OCI-M1 (cell line): ENCODE measurements around the gene SATL1.
A peak's percentile ranks its signal among the peaks of the same experiment; 100 is the strongest.
"Not testable (repeated sequence)": the region's sequence is repeated elsewhere in the genome, so short reads cannot be mapped to it uniquely, and the experiment has no call there.

Experiments used
- DNase-seq: peaks from one replicate; lab custom pipeline; 2025; lab: John Stamatoyannopoulos, UW

The SATL1 gene

DNA sequence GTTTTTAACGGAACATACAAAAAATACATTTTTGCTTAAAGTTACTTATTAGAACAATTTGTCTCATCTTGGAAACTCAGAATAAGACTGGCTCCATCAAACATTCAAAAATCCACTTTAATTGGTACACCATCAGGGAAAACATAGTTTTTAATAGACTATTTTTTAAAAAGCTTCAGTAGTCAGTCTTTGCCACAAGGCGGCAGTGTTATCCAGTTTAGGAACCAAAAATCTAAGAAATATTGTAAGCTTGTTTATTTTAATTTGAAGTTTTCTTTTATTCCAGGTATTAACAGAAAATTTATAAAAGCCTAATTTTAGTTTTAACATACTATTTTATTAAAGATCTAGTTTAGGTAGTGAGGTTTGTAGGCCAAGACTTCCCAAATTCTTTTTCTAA, 132.2 kb downstream of the SATL1 start:
- DNase-seq, result peak; percentile 40

DNA sequence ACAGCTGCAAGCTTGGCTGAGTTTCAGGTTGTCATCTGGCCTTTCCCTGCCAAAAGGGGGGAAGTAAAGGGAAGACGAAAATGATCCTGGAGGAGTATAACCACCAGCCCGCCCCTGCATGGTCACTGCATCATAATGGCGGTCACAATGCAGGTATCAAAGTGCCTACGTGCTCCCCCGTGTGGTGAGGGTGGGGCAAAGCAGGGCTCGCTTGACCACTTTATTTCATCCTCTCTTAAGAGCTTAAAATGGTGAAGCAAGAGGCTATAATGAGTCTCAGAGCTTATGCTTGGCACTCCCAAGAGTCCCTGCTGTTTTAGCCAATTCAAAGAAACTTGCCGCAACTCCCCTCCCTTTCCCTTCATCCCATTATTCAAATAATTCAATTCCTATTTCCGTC, 134.3 kb downstream of the SATL1 start:
- peak; percentile 71 for DNase-seq

DNA sequence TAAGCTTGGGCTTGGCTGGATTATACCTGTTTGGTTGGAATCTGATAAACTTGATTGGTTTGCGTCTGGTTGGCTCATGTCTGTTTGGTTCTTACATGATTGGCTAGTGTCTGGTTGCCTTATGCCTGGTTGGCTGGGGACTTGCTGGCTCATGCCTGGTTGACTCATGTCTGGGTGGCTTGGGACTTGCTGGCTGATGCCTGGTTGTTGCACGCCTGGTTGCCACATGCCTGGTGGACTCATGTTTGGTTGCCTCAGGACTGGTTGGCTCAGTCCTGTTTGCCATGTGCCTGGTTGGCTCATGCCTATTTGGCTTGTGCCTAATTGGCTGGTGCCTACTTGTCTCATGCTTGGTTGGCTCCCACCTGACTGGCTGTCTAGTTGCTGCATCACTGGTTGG, 135.4 kb downstream of the SATL1 start:
- DNase-seq, result no peak

DNA sequence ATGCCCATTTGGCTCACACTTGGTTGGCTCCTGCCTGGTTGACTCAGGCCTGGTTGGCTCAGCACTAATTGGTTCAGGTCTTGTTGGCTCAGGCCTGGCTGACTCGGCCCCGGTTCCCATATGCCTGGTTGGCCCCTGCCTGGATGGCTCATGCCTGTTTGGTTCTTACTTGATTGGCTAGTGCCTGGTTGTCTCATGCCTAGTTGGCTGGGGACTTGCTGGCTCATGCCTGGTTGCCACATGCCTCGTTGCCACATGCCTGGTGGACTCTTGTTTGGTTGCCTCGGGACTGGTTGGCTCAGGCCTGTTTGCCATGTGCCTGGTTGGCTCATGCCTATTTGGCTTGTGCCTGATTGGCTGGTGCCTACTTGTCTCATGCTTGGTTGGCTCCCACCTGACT, 136.2 kb downstream of the SATL1 start:
- DNase-seq, result no peak

DNA sequence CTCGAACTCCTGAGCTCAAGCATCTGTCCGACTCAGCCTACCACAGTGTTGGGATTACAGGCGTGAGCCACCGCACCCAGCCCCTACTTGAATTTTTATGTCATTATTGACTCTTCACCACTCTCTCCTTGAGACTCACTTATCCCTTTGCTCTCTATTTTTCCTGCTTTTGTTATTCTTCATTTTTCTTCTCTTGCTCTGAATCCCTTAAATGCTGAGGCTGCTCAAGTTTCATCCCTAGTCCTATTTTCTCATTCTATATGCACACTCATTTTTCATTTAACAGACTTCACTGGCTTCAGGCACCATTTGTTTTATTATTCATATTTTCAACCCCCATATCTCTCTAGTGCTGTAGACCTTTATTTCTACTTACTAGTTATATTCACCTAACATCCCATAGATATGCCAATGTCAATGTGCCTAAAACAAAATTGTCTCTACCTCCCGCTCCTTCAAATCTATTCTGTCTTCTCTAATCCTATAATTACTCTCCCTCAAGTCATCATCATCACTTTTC, 154.2 kb downstream of the SATL1 start:
- DNase-seq, result no peak

DNA sequence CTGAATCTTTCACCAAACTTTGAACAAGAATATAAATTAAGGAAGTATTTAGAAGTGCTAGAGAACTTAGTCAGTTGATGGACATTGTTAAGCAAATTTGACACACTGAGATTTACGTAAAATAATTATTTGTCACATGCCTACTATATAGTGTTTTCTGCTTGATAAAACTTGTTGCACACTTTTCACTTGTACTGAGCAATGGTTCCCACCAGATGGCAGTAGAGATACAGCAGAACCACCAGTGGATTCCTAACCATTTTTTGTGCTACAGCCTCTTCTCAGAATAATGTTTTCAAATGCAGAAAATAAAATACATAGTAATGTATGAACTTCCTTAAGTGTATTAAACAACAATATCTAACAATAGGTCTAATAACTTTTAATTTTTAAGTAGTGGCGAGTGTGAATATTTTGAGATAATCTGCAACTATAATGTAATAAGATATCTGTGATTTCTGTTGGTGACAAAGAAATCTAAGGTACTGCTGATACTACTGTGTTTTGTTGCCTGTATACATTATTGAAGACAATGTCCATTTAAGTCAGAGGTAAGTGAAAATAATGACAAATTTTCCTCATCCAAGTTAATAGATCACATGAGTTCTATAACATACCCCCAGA, 158.7 kb downstream of the SATL1 start:
- peak; percentile 53 for DNase-seq

DNA sequence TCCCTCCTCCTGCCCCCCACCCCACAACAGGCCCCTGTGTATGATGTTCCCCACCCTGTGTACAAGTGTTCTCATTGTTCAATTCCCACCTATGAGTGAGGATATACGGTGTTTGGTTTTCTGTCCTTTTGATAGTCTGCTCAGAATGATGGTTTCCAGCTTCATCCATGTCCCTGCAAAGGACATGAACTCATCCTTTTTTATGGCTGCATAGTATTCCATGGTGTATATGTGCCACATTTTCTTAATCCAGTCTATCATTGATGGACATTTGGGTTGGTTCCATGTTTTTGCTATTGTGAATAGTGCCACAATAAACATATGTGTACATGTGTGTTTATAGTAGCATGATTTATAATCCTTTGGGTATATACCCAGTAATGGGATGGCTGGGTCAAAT, 166.3 kb downstream of the SATL1 start:
- not testable (repeated sequence) for DNase-seq

DNA sequence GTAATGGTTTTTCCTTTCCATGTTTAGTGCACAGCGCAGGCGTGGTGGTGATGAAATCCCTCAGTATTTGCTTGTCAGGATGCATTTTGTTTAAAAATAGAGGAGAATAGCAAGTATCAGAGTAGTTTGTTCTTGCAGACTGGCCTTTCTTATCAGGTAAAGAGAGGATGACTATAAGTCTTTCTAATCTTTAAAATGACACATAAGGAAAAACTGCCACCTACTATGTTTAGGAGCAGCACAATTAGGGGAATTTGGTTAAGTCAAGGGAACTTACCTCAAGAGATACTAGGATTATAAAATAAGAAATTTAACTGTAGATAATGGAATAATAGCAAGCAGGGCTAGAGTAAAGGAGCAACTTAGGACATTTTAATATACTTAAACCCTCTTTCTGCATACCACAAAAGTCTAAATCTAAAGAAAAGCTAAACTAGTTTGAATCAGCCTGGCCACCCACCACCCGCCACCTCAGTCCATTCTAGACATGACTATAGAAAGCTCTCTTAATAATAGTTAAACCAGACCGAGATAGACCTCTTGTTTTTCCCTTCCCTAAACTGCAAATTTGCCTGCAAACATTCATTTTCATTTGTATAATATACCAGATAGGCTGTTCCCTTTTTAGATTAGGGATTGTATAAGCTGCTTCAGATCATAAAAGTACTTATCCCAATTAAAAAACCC, 177.9 kb downstream of the SATL1 start:
- peak; percentile 1 for DNase-seq

DNA sequence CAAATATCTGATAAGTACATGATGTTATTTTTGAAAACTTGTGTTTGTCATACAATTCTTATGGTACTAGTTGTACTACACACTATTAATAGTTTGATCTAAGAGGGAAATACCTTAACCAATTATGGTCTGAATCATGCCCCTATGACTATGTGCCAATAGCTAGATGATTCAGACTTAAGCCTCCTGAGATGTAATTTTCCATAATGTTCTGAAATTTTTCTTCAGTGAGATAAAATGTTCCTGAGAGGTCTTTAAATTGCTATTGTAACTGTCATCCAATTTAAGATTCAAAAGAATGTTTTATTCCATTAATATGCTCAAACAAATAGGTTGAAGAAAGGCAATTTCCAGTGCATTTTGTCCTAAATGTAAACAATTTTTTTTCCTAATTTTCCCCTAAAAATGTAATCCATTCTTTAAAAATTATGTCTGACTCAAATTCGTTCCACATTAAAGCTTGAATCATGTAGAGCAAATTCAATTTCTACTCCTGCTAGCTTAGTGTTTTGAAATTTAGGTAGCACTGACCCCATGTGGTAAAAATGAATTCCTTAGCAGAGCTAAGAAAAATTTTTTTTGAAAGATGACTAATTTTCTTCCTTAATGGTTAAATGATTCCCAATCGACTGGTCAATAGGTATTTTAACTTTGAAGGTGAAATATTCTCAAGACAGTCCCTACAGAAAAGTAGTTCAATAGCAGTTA, 190.8 kb downstream of the SATL1 start:
- DNase-seq, result peak; percentile 62

DNA sequence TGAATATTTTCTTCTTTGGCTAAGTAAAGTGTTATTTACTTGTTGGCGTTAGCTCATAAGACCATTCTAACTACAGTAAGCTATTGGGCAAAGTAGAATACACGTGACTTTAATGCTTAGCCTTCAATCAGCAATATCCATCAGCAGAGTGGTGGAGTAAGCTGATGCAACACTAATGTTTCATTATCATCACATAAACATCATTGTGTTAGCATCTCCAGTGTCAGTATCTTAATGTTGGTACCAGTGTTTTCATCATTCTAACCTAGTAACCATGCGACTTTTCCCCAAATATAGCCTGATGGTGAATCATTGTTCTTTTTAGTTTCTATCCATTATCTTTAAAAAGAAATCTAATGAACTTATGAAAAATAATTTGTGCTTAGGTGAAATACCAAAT, 191.4 kb downstream of the SATL1 start:
- DNase-seq, result no peak

DNA sequence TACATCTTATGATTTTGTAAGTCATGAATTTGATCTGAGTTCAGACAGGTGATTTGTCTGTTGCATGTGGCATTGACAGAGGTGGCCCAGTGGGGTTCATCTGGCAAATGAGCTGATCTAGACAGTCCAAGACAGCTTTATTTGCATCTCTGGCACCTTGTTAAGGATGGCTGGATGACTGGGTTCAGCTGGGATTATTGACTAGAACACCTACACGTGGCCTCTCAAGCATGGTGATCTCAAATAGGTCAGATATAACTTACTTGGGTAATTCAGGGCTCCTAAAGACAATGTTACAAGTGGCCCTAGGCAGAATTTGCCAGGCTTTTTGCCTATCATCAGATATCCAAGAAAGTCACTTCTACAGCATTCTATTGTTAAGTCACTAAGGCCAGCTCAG, 192.0 kb downstream of the SATL1 start:
- no peak for DNase-seq
